GM21423 (cell line): ENCODE measurements around the gene TPX2.

Experiments used
- ATAC-seq: cut with Tn5 transposase; IDR thresholded peaks from one replicate; pipeline ENCODE4 v1.9.1; 2021; ENCODE audit warnings: mild to moderate bottlenecking, moderate library complexity; ENCODE audit not compliant: unreplicated experiment

The TPX2 gene

DNA sequence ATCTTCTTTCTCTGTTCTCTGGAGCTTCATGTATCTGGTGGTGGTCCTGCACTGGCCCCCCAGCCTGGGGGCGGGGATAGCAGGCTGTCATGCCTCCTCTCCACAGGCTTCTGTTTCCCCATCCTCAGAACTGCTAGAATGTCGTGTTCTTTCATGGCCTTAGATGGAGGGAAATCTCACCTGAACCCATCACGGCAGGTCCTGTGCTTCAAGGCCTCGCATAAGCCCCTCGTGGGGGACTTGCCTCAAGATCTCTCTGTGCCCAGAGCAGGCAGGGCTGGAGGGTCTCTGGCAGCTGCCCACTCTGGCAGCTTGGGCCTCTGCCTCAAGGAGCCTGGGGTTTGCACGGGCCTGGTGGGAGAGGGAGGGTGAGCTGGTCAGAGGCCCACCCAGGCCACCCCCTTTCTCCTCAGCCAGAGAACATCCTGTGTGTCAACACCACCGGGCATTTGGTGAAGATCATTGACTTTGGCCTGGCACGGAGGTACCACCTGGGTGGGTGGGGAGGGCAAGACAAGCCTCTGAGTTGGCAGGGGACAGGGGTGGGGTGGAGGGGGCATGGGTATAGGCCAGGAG, 91.4 kb downstream of the TPX2 start:
- no peak for ATAC-seq

DNA sequence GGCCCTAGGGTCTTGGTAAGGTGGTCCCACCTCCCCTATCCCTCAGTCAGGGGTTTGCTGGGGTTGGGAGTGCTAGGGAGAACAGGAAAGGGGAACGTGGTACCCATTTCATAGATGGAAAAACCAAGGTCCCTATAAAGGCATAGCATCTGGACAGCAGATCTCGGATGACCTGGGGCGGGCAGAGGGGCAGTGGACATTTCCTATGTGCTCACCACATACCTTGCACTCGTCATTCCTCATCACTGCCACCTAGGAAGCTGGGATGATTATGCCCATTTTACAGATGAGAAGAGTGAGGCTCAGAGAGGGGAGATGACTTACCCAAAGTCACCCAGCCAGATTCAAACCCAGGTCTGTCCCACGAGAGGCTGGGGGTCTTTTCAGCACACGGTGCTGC, 92.1 kb downstream of the TPX2 start:
- no peak for ATAC-seq

DNA sequence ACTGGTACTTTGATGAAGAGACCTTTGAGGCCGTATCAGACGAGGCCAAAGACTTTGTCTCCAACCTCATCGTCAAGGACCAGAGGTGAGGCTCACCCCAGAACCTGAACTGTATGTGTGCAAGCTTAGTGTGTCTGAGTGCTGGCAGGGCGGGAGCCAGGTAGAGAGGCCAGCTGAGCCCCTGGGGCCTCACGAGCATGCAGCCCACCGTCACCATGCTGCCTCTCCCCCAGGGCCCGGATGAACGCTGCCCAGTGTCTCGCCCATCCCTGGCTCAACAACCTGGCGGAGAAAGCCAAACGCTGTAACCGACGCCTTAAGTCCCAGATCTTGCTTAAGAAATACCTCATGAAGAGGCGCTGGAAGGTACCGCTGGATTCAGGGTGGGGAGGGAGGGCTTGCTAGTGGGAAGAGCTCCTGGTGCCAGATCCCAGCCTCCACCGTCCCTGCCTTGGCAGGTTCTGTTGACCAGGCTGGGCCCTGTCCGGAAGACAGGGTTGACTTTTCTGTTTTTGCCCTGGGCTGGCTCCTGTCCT, 92.7 kb downstream of the TPX2 start:
- ATAC-seq, result no peak

DNA sequence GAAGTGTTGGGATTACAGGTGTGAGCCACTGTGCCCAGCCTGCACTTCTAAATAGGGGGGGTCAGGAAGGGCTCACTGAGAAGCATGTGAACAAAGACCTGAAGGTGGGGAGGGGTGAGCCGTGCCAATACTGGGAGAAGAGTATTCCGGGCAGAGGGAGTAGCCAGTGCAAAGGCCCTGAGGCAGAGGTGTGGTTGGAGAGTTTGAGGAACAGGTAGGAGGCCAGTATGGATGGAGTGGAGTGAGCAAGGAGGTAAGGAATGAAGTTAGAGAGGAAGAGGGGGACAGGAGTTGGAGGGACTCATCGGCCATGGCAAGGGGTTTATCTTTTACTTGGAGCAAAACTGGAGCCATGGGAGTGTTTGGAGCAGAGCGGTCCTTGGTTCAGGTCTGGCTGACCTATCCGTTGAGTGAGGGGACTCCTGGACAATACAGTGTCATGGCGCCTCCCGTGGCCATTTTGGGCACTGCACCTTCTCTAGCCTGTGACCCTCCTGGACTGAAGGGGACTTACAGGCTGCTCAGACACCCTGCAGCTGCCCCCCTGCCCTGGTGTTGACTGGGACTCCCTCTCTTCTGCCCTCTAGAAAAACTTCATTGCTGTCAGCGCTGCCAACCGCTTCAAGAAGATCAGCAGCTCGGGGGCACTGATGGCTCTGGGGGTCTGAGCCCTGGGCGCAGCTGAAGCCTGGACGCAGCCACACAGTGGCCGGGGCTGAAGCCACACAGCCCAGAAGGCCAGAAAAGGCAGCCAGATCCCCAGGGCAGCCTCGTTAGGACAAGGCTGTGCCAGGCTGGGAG, 94.2 kb downstream of the TPX2 start:
- ATAC-seq, result no peak

DNA sequence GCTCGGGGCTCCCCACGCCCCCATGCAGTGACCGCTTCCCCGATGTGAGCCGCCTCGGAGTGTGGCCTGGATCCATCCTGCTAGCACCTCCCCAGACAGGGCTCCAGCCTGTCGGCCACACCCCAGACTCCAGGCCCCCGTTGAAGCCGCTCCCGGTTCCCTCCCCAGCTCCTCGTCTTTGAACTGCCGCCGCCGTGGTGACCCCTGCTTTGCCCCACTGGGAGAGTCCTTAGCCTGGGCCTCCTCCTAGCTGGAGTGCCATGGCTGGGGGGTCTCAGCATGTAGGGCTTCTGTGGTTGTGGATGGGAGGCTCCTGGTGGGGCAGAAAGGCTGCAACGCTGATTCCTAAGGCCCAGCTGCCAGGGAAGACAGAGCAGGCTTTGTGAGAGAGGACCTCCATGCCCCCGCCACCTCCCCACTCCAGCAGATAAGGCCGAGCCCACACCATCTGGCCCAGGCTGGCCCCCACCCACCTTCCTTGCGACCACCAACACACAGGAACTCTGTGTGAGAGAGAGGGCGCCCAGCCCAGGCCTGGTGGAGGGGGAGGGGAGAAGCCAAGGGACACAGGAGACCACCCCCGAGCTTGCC, 94.9 kb downstream of the TPX2 start:
- ATAC-seq, result no peak

DNA sequence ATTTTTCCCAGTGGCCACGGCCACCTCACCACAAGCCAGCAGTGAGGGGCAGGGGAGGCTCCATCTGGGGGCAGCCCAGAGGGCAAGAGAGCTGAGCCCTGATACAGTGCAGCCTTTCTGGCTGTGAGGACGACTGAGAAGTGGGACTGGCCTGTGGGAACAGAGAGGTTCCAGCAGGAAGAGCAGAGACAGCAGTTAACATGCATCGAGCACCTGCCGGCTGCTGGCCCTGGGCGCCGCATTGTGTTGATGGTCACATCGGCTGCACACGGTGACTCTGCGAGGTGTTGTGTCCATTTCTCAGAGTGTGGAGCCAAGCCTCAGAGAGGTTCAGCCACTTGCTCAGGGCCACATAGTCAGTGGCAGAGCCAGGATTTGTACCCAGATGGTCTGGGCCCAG, 96.5 kb downstream of the TPX2 start:
- no peak for ATAC-seq

DNA sequence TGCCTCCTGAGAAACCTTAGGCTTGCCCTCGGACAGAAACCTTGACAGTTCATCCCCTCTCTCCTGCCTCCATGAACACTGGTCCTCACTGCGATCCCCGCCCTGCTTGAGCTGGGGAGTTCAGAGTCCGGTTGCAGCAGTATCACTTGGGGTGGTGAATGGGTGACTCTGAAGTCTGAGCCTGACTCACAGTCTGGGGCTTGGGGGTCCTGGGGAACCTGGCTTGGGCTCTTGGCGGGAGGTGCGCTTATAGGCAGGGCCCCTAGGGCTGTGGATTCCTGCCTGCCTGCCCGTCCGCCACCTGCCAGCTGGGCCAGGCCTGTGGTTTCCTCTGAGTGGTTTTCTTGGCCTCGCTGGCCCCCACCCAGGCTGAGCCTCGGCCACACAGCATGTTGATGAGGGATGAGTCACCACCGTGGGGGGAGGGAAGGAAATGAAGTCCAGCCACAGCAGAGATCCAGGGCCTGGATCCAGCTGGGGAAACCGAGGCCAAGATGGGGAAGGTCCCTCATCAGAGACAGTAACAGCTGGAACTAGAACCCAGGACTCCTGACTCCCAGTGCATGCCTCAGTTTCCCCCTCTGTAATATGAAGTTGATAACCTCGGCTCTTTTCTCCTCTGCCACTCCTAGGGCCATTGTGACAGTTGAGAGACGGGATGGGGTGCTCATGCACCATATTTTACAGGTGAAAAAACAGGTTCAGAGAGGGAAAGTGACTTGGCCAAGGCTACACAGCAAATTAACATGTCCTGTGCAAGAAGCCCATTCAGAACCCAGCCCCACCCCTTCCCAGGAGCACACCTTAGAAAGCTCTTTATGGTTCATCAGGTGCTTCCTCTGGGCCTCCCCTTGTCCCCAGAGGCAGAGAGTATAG, 97.1 kb downstream of the TPX2 start:
- ATAC-seq, result peak; percentile 81

DNA sequence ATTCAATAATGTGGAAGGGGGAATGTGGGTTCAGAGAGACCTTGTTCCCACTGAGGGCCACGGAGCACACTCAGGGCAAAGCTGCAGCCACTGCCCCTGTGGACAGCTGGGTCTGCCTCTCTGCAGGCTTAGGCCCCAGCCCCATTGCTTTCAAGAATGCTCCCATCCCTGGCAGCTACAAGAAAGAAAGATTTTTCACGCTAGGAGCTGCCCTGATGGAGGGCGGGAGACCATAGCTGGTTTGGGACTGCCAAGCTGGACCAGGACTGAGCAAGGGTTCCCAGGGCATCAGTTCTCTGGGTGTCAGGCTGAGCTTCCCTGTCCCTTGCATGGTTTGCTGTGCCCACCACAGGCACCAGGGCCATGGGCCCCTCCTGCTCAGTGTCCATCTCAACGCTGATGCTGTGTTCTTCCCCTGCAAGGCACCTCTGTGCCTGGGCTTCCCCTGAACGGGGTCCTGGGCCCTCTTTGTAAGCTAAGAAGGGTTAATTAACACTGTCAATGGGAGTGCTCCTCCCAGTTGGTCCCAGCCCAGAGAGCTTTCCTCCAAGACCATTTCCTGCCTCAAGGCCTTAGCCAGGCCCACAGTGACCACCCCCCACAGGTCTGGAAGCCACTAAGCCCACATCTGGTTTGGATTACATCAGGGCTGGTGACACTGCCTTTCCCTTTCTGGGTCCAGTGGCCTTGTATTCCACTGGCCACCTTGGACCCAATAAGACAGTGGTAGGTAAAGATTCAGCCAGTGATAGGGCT, 97.9 kb downstream of the TPX2 start:
- no peak for ATAC-seq

DNA sequence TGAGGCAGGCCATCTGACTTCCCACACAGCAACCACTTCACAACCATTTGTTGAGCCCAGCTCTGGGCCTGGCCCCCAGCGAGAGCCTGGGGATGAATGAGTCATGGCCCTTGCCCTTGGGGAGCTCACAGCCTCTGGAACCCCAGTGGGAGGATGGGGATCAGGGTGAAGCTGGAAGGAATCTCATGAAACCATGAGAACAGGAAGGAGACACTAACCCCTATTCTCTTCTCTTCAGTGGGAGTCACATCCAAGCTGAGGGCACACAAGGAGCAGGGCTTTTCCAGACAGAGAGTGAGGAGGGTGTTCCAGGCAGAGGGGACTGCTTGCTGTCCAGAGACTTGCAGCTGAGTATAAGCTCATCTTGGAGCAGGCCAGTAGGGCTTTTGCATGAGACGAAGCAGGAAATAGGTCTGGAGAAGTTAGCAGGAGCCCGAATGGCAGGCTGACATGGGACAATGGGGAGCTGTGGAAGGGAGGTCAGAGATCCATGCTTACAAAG, 98.9 kb downstream of the TPX2 start:
- no peak for ATAC-seq

DNA sequence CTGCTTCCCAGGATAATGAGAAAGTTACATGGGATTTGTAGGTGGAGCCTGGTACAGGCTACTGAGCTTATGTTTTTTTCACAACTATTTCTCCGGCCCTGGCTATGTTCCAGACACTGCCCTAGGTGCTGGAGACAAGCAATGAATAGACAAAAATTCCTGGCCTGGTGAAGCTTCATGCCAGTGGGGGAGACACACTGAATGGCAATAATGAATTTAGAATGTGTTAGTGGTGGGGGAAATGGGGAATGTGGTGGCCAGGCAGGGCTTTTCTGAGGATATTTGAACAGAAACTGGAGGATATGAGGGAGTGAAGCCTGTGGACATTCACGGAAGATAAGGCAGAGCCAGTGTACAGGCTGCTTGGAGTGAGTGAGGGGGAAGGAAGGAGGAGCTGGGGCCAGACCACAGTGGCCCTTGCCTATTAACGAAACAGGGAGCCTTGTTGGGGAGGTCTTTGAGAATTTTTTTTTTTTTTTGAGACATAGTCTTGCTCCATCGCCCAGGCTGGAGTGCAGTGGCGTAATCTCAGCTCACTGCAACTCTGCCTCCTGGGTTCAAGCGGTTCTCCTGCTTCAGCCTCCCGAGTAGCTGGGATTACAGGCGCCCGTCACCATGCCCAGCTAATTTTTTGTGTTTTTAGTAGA, 99.7 kb downstream of the TPX2 start:
- ATAC-seq, result no peak

DNA sequence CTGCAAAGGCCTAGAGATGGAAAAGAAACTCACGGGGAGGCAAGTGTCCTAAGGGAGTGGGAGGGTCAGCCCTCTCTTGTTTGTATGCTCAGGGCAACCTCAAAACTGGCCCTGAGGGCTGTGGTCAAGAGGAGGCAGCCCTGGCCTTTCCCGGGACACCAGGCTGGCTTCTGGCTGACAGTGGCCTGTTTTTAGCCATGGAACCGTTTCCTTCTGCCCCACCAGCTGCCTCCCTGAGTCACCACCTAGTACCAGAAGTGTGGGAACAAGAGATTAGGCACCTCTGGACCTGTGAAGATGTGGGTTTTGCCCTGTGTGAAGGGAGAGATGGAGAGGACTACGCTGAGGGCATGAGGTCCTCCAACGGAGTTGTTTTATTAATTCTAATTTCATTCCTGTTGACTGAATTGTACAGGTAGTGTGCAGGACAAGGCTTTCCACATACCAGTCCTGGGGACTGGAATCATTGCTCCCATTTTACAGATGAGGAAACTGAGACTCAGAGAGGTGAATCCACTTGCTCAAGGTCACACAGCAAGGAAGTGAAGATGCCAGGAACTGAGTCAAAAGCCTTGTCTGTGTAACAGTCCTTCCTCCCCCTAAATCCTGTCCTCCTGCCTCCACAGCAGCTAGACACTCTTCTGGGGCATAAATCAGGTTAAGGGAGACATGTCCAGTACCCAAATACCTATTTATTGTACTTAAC, 100.8 kb downstream of the TPX2 start:
- no peak for ATAC-seq

DNA sequence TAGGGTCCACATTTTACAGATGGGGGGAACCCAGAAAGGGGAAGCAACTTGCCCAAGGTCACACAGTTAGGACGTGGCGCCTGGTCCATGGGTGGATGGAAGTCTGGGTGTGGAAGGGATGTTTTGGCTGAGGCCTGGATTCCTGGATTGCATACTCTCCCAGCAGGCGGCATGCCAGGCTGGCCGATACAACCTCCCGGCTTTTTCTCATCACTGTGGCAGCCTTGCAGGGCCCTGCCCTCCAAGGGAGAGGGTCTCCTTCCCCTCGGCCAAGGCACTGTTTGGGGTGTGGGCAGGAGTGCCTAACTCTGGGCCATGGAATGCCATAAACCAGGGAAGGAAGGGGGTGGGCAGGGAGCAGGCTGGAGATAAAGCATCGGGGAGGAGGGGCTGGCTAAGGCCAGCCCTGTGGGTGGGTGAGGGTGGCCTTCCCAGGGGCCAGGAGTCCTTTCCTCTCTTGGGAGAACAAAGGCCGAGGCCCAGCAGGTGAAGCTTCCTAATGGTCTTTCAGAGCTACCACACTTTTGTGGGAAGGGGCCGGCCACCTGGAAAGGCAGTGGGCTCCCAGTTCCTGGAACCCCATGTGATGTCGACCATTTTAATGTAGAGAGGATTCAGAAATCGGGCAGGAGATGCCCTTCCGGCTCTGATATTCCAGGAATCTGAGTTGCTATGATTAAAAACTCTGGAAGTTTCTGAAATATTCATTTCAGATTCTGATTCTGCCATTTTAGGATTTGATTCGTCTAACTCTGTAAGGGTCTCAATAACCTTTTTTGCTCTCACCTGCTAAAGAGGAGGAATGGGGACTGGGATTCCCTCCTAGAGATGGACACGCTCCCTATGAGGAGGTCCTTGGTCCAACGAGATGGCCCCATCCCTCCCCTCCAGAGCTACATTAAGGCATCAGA, 102.1 kb downstream of the TPX2 start:
- ATAC-seq, result no peak

DNA sequence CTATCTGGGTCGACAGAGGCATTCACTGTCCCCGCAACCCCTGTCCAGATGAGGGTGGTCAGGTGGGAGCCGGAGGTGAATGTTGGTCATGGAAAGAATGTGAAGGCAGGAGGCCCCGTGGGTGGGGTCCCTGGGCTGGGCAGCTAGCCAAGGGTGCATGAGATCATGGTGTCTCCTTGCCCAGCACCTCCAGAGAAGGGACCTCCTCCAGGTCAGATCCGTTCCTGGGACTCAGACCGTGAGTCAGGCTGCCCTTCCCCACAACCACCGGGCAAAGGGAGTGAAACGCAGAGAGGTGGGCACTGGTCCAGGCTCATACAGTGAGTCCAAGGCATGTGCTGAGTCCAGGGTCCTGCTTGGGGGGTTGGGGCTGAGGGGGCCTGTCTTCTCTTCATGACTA, 102.8 kb downstream of the TPX2 start:
- ATAC-seq, result no peak

DNA sequence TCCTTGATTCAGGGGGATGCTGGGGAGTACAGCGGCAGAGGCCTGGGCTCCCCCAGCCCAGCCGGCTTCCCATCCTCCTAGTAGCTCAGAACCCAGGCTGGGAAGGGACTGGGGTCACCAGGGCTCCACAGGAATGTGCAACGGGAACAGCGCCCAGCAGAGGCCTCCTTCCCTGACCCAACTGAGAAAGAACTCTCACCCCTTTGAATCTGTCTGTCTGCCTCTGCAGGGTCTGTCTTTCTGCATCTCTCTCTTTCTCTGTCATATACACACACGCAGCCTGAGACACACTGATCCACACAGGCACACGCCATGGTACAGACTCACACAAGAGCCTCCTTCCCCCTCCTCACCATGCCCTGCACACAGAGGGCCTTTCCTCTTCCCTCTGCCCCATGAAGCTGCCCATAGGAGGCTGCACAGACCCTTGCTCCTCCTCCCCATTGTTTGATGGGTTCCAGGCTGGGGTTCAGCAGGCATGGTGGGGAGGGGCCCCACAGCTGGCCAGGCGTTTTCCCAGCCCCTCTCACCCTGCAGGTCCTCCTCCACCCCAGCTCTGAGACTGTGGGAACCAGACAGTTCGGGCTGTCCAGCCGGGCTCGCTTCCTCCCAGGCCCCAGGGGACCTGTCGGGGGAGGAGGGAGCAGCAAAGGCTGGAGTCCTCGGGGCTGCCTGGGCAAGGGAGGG, 103.5 kb downstream of the TPX2 start:
- ATAC-seq, result no peak

DNA sequence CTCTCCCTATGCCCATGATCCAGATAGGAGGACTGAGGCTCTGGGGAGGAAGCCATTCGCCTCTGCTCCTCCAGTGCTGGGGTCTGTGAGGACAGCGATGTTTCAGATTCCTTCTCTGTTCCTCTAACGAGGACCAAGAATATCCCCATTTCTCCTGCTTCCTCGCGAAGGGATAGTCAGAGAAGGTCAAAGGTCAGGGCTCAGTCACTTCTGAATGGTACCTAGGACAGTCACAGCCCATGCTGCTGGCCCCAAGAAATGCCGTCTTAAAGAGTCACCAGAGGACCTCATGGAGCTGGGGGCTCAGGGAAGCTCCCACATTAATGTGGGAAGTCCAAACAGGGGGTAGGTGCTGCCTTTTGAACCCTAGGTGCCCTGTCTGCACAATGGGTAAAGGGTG, 104.2 kb downstream of the TPX2 start:
- ATAC-seq, result no peak

DNA sequence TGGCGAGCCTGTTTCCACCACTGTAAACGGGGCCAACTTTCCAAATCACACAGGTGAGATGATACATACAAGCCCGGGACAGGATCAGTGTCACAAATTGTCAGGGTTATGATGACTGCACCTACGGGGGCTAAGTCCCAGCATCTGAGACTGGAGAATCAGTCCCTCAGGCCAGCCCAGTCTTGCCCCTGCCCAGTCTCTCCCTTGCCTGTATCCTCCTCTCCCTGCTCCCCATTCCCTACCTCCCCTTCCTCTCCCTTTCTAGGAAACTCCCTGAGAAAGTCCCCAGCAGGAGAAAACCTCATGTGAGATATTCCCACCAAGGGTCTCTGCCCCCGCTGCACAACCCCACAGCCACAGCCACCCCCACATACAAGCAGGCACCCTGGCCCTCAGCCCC, 104.8 kb downstream of the TPX2 start:
- ATAC-seq, result no peak

DNA sequence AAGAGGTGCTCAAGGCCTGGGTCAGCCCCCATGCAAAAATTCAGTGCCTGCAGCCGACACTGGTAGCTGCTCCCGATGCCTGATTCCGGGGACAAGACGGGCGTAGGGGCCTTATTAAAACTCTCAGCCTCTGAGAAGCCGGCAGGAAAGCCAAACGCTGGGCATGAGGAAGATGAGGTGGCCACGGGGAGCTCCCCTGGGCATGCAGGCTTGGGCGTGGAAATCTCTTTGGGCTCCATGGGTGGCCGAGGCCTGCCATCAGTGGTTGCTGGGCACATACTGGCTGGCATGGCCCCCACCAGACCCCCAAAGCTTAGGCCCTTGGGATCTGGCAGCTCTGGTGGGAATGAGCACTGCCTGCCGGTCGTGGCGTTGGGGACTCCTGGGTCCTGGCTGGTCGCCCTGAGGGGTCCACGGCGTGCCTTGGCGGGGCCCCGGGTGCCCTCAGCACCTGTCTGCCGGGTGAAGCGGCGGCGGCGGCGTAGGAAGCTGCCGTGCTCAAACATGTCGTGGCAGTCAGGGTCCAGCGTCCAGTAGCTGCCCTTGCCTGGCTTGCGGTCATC, 105.7 kb downstream of the TPX2 start:
- ATAC-seq, result no peak
